ENCODE measurements around the gene MBD2.

Gene MBD2

DNA sequence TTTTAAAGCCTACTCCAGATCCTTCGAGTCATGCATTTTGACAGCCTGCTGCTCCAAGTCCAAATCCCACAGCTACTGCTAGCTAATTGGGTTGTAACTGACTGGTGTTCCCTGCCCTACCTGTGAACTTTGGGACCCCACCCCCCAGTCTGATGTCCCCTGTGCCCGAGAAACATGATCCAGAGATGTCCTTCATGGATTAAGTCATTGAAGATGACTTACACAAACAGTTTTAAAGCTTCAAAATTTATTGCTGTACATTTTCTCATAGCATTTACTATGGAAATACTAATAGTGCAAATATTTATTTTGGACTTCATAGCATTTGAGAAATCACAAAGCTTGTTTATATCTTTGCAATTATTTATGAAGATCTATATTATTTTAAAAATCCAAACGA is 73.1 kb downstream of the MBD2 start:
- Mint-ChIP-seq H3K4me3 (no peak overlapping the region), H3K27ac (peak overlapping the region in 1 of 2 donors; percentile 89), H3K27me3 (no peaks in the 10 kb centered on the region), H3K4me1 (peaks cover 47% of the 10 kb centered on the region), H3K9me3 (peaks cover 0 to 5% of the 10 kb centered on the region in 2 donors)
- ATAC-seq (no peak), DNase-seq (no peak)

DNA sequence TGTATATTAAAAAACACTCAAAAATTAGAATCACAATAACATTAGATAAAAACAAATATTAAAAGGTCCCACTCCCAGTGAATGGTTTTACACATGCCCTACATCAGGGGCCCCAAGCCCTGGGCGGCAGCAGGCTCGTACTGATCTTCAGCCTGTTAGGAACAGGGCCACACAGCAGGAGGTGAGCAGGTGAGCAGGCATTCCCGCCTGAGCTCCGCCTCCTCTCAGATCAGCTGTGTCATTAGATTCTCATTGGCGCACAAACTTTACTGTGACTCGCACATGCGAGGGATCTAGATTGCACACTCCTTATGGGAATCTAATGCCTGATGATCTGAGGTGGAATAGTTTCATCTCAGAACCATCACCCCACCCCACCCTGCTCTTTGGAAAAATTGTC is 74.2 kb downstream of the MBD2 start:
- no peak overlapping the region for H3K4me3 Mint-ChIP-seq
- DNase-seq (no peak), ATAC-seq (no peak)
- peaks cover 48% of the 10 kb centered on the region for H3K4me1 Mint-ChIP-seq
- H3K27ac Mint-ChIP-seq, result peak overlapping the region; percentile 5 to 48
- peaks cover 0 to 5% of the 10 kb centered on the region in 2 donors for H3K9me3 Mint-ChIP-seq
- no peaks in the 10 kb centered on the region for H3K27me3 Mint-ChIP-seq

DNA sequence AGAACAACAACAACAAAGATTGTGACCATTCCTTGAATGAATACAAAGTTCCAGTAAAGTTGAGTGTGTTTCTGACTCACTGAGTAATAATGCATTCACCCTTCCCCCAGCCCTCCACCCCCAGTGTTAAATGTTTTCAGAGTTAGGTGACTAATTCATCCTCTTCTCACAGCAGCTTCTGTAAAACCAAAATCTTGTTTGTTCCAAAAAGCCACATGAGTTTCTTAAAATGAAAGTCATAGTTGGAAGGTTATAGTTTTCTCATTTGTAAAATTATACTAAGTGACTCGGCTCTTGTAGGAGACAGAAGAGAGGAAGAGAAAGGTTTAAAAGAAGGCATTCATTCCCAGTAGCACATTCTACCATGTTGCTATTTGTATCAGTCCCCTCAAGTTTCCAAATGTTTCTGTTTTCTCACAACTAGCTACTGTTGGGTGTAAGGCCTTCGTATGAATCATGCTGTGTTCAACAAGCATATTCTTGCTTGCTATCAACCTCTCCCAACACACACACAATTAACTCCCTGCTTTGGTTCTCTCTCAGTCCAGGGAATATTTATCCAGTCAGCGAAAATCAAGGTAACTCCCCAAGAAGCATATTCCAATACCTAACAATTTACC is 75.3 kb downstream of the MBD2 start:
- Mint-ChIP-seq H3K9me3 (peaks cover 0 to 5% of the 10 kb centered on the region in 2 donors), H3K27me3 (no peaks in the 10 kb centered on the region), H3K27ac (peak overlapping the region; percentile 96 to 97), H3K4me3 (peak overlapping the region; percentile 68 to 75), H3K4me1 (peaks cover 48% of the 10 kb centered on the region)
- DNase-seq (peak; percentile 30 to 65), ATAC-seq (peak; percentile 89)

DNA sequence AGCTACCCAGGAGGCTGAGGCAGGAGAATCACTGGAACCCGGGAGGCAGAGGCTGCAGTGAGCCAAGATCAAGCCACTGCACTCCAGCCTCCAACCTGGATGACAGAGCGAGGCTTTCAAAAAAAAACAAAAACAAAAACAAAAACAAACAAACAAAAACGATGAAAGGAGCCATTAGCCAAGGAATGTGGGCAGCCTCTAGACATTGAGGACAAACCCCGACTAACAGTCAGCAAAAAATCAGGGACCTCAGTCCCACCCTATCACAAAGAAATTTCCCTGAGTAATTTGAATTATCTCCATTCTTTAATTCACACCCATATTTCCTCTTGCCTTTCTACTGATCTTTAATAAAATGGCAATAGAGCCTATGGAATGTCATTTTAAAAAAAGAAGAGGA is 75.8 kb downstream of the MBD2 start:
- ATAC-seq (no peak), DNase-seq (no peak)
- peaks cover 3 to 9% of the 10 kb centered on the region in 2 donors for H3K9me3 Mint-ChIP-seq
- H3K27ac Mint-ChIP-seq, result peak overlapping the region; percentile 96 to 97
- H3K4me1 Mint-ChIP-seq, result peaks cover 48% of the 10 kb centered on the region
- H3K27me3 Mint-ChIP-seq, result no peaks in the 10 kb centered on the region
- H3K4me3 Mint-ChIP-seq, result peak overlapping the region; percentile 68 to 75

DNA sequence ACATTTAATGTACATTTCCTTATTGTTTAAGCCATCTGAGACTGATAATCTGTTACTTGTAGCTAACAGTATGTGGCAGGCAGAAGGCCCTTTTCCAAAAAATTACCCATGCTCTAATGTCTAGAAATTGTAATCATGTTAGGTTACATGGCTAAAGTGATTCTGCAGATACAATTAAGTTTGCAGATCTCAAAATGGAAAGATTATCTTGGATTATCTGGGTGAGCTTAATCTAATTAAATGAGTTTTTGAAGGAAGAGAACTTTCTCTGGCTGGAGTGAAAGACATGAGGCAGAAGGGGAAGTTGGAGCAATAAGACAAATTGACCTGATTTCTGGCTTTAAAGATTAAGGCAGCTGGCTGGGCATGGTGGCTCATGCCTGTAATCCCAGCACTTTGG is 76.3 kb downstream of the MBD2 start:
- DNase-seq, result no peak
- ATAC-seq, result no peak
- H3K4me1 Mint-ChIP-seq, result peaks cover 48% of the 10 kb centered on the region
- no peaks in the 10 kb centered on the region for H3K27me3 Mint-ChIP-seq
- H3K27ac Mint-ChIP-seq, result peak overlapping the region; percentile 96 to 97
- H3K4me3 Mint-ChIP-seq, result peak overlapping the region; percentile 59 to 75
- peaks cover 8 to 13% of the 10 kb centered on the region in 2 donors for H3K9me3 Mint-ChIP-seq

DNA sequence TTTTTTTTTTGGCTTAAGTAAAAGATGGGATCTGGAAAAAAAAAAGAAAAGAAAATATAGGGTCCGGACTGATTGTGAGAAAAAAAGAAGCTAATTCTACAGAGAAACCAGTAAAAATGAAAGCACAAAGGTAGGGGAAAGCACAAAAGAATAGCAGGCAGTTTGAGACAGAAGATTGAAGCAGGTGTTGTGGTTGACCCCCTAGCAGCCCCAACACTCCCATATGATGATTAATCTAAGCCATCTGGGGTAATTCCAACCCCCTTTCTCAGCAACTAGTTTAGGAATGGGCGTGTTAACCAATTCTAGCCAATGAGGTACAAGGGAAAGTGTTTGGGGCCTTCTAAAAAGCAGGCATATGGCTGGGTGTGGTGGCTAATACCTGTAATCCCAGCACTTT is 77.0 kb downstream of the MBD2 start:
- ATAC-seq, result peak; percentile 86
- H3K4me3 Mint-ChIP-seq, result peak overlapping the region; percentile 3 to 75

DNA sequence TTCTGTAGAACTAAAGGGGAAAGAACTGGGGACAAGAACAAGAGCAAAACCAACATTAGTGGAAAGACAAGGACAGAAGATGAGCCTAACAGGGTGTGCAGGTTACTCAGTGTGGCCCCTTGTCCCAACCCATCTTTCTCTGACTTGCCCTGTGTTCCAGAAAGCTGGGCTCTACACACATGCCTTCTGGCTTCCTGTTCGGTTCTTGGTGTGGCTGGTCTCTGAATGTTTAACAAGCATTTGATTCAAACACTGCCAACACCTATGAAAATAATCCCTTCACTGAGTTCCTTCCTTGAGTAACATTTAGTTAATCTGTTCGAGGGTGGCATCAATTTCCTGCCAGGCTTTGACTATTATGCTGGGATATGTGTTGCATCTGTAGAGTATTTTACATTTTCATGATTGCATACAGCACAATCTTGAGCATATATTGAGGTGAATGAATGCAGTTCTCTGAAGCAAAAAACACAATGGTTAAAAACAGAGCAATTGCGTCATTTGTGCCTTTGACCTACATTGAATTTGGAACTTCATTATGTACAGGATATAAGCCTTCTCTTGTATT is 83.3 kb downstream of the MBD2 start:
- Mint-ChIP-seq H3K27ac (no peak overlapping the region), H3K9me3 (peaks cover 26 to 31% of the 10 kb centered on the region in 2 donors), H3K27me3 (no peaks in the 10 kb centered on the region), H3K4me1 (no peaks in the 10 kb centered on the region), H3K4me3 (no peak overlapping the region)
- DNase-seq (no peak), ATAC-seq (no peak)

More for the DNA sequence above, 77.0 kb downstream of the MBD2 start:
- H3K27me3 Mint-ChIP-seq, result no peaks in the 10 kb centered on the region
- H3K27ac Mint-ChIP-seq, result peak overlapping the region; percentile 48 to 70
- peaks cover 8 to 13% of the 10 kb centered on the region in 2 donors for H3K9me3 Mint-ChIP-seq
- peaks cover 48% of the 10 kb centered on the region for H3K4me1 Mint-ChIP-seq
- peak; percentile 43 to 65 for DNase-seq

DNA sequence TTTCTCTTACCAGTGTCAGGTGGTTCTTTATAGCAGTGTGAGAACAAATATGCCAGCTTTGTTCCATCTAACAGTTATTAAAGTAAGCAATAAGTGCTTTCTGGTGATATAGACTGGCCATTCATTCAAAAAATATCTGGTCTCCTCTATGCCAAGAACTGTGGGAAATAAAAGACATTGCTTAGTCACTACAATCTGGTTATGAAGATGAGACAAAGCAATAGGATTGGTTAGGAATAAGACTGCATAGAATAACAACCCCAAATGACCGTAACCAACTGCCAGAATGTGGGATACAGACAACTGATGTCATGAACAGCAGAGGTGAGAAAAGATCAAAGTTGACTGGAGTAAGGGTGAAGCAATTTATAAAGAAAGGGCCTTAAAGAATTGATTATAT is 83.8 kb downstream of the MBD2 start:
- no peak for ATAC-seq
- H3K4me3 Mint-ChIP-seq, result no peak overlapping the region
- DNase-seq, result no peak
- no peaks in the 10 kb centered on the region for H3K4me1 Mint-ChIP-seq
- H3K27me3 Mint-ChIP-seq, result no peaks in the 10 kb centered on the region
- H3K9me3 Mint-ChIP-seq, result peaks cover 26 to 31% of the 10 kb centered on the region in 2 donors
- H3K27ac Mint-ChIP-seq, result peak overlapping the region in 1 of 2 donors; percentile 61

DNA sequence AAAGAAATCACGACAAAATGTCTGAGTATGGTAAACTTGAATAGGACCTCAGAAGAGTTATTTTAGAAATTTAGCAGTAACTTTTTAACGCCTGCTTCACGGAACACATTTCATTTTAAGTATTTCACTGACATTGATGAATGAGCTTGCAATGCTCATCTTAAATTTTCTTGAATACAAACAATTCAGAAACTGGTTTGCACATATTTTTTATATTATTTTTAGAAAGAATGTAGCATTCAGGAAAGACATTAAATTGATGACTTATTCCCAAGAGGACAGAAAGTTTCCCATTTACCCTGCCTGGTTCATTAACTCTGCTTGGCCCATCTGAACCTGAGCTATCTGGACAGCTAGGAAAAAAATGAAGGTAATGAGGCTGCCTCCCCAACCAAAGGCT is 89.3 kb downstream of the MBD2 start:
- Mint-ChIP-seq H3K27me3 (no peaks in the 10 kb centered on the region), H3K4me3 (no peak overlapping the region), H3K9me3 (peaks cover 12 to 13% of the 10 kb centered on the region in 2 donors), H3K27ac (no peak overlapping the region), H3K4me1 (no peaks in the 10 kb centered on the region)
- no peak for DNase-seq
- ATAC-seq, result no peak

DNA sequence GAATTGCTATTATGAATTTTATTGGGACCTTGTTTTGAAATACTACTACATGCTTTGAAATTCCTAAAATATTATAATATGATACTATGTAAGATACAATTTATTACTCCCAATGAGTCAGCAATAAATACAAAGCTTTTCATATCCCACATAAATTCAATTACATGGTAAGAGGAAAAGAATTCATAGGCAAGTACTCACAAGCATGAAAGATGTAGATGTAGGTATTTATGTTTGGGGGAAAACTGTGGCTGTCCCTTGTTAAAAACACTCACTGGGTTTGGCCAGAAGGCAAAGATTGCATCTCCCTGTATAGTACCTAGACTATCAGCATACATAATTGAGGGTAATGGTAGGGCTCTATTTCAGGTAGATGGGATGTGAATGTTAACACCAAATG is 90.4 kb downstream of the MBD2 start:
- H3K4me3 Mint-ChIP-seq, result no peak overlapping the region
- no peaks in the 10 kb centered on the region for H3K27me3 Mint-ChIP-seq
- DNase-seq, result no peak
- ATAC-seq, result no peak
- H3K9me3 Mint-ChIP-seq, result peaks cover 10 to 11% of the 10 kb centered on the region in 2 donors
- peaks cover 9% of the 10 kb centered on the region for H3K4me1 Mint-ChIP-seq
- H3K27ac Mint-ChIP-seq, result no peak overlapping the region

DNA sequence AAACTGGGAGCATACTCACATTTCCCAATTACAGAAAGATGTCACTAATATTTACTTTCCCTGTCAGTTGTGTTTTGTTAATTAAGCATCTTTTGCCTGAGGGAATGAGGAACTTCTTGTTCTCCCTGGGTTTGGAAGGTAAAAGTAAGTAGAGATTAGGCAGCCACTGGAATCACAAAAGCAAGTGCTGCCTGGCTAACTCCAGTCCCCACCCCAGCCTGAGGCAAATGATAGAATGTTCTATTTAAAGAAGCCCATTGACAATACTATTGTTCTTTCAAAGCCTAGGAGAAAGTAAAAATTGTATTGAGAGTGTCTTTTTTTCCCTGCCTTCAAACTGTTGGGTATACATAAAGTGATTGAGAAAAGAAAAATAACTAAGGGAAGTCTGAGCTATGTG is 93.8 kb downstream of the MBD2 start:
- DNase-seq (no peak), ATAC-seq (no peak)
- Mint-ChIP-seq H3K4me3 (no peak overlapping the region), H3K27ac (no peak overlapping the region), H3K27me3 (no peaks in the 10 kb centered on the region), H3K9me3 (no peaks in the 10 kb centered on the region), H3K4me1 (peaks cover 11% of the 10 kb centered on the region)

DNA sequence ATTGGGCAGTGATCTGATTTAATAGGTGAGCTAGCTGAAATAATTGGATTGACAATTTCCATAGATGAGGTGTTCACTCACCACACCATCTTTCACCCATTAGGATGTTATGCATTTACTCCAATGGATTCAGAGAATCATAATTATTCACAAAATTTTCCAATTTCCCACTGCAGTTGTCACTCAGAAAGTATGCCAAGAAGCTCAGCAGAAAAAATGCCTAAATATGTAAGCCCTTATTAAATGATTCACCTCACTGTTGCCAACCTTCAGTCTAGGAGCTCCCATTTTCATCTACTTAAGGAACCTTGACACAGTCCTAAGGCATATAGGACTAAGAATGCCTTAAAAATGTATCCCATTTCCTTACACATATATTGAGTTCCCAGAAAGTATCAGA is 94.3 kb downstream of the MBD2 start:
- no peak overlapping the region for H3K4me3 Mint-ChIP-seq
- H3K27ac Mint-ChIP-seq, result no peak overlapping the region
- no peak for ATAC-seq

DNA sequence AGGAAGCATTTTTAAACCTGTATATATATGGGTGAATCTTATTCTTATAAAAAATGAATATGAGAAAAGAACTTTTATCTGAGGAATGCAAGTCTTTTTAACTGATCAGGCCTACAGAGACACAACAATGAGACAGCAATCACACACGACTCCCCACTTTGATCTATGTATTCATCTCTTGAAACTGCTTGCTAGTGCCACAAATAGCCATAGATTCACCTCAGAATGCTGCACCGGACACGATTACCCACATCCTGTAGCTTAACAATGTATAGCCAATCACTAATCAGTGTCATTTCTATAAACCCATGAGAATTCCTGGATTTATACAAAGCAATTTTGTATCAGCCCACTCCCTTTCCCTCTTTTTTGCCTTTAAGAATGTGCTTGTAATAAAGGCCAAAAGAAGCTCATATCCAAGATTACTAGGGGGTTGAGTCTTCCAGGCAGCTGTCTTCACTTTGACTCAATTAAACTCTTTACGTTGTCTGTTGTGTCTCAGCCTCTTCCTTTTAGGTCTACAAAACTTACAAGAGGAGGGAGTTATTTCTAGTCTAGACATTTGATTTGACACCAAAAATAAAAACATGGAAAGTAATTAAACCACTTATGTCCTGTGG is 94.9 kb downstream of the MBD2 start:
- ATAC-seq, result peak; percentile 81
- H3K27me3 Mint-ChIP-seq, result no peaks in the 10 kb centered on the region
- peaks cover 11% of the 10 kb centered on the region for H3K4me1 Mint-ChIP-seq
- H3K4me3 Mint-ChIP-seq, result no peak overlapping the region
- H3K27ac Mint-ChIP-seq, result peak overlapping the region in 1 of 2 donors; percentile 63
- no peak for DNase-seq
- no peaks in the 10 kb centered on the region for H3K9me3 Mint-ChIP-seq

More for the DNA sequence above, 94.3 kb downstream of the MBD2 start:
- Mint-ChIP-seq H3K27me3 (no peaks in the 10 kb centered on the region), H3K4me1 (peaks cover 11% of the 10 kb centered on the region), H3K9me3 (no peaks in the 10 kb centered on the region)
- no peak for DNase-seq

DNA sequence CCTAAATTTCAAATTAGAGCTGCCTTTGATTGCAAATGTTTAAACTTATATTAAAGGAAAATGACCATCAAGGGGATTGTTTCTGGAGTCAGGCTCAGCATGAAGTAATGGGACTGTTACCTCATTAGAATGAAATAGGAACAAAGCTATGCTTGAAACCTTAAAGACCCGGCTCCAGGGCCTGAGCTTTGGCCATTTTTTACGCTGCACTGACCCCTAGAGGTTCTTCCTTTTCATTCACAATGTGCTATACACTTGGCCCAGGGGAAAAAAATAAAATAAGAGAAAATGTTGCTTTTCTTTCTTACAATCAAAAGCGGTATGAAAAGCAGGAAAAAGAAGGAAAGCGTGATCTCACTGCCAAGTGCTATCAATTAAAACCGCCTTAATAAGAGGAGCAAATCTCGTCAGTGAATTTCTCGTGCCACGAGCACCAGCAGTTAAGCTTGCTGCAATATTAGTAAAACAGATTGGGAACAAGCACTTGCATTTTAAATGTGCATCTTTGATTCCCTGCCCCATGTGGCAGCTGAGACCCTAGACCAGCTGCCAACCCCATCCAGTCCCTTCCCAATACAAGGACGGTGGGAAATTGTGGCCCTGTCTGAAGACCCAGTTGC is 96.6 kb downstream of the MBD2 start:
- ATAC-seq, result peak; percentile 71

DNA sequence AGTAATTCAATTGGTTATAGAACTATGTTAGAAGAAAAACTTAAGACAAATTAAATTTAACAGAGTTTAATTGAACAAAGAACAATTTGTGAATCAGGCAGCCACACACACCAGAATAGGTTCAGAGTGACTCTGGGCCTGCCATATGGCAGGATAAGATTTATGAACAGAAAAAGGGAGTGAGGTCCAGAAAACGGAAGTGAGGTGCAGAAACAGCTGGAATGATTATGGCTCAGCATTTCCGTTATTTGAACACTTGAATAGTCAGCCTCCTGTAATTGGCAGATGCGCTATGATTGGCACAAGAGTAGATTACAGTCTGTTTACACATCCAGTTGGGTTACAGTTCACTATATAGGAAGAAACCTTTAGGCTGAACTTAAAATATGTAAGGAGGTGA is 99.0 kb downstream of the MBD2 start:
- no peak for ATAC-seq
- no peak for DNase-seq
- H3K27me3 Mint-ChIP-seq, result no peaks in the 10 kb centered on the region
- H3K4me1 Mint-ChIP-seq, result peaks cover 11% of the 10 kb centered on the region
- H3K4me3 Mint-ChIP-seq, result no peak overlapping the region
- no peaks in the 10 kb centered on the region for H3K9me3 Mint-ChIP-seq
- H3K27ac Mint-ChIP-seq, result no peak overlapping the region

More for the DNA sequence above, 96.6 kb downstream of the MBD2 start:
- Mint-ChIP-seq H3K4me1 (peaks cover 11% of the 10 kb centered on the region), H3K4me3 (no peak overlapping the region), H3K9me3 (no peaks in the 10 kb centered on the region), H3K27ac (no peak overlapping the region), H3K27me3 (no peaks in the 10 kb centered on the region)
- DNase-seq, result no peak
